ENCODE data around the gene FAM163A.

Gene FAM163A

GRCh38 chr1:179813626-179814545, 70.8 kb downstream of the FAM163A start:
- Histone ChIP-seq H3K4me1 (ENCODE audit: control insufficient read depth in 2 of 2, insufficient read depth in 1 of 2, low read depth in 1 of 2, low read length in 2 of 2) (peaks cover 12 to 14% of the 10 kb centered on the region in 2 donors), H3K79me1 (ENCODE audit: low read depth, low read length) (no peaks in the 10 kb centered on the region), H3K4me3 (ENCODE audit: low read length in 2 of 2) (peak overlapping the region in 1 of 2 donors; percentile 47), H3K9ac (ENCODE audit: low read depth, low read length, poor library complexity) (peak overlapping the region; percentile 54), H3K9me3 (replicated peaks in 1 of 2; ENCODE audit: control insufficient read depth in 2 of 2, insufficient read depth in 1 of 2, low read depth in 1 of 2, low read length in 2 of 2) (no peaks in the 10 kb centered on the region), H2BK120ac (ENCODE audit: low read depth, low read length) (no peak overlapping the region), H2AK5ac (ENCODE audit: low read depth, low read length) (peak overlapping the region; percentile 60), H4K91ac (ENCODE audit: low read depth, low read length, poor library complexity) (no peak overlapping the region), H4K8ac (ENCODE audit: low read depth, low read length) (no peak overlapping the region), H3K14ac (ENCODE audit: low read length) (no peak overlapping the region), H3K18ac (ENCODE audit: low read length) (no peak overlapping the region), H2BK15ac (ENCODE audit: low read length) (no peak overlapping the region), H3K4ac (ENCODE audit: low read length) (no peak overlapping the region), H3K36me3 (replicated peaks in 1 of 2; ENCODE audit: control insufficient read depth in 2 of 2, insufficient read depth in 2 of 2, low read length in 2 of 2) (no peaks in the 10 kb centered on the region), H2BK12ac (ENCODE audit: low read length) (peak overlapping the region; percentile 26), H2BK5ac (ENCODE audit: low read length) (no peak overlapping the region), H3K23ac (ENCODE audit: low read depth, low read length, poor library complexity) (no peak overlapping the region), H3K27me3 (ENCODE audit: control insufficient read depth in 3 of 3, insufficient read depth in 3 of 3, low read depth in 1 of 3, low read length in 3 of 3) (peaks cover 0 to 72% (median 6%) of the 10 kb centered on the region in 3 experiments), H3K4me2 (ENCODE audit: insufficient read depth, low read length, poor library complexity, severe bottlenecking) (peak overlapping the region; percentile 66), H3K27ac (replicated peaks; ENCODE audit: low read length) (no peak overlapping the region), H2AFZ (ENCODE audit: low read length) (peak overlapping the region; percentile 86)
- no CpG with 5 or more reads among the region's 28 CpGs for WGBS, 2 donors (ENCODE audit: extremely low coverage in 2 of 2, insufficient read length in 2 of 2, insufficient replicate concordance in 1 of 2)
- DNase-seq (ENCODE audit: low spot score), result no peak

DNA sequence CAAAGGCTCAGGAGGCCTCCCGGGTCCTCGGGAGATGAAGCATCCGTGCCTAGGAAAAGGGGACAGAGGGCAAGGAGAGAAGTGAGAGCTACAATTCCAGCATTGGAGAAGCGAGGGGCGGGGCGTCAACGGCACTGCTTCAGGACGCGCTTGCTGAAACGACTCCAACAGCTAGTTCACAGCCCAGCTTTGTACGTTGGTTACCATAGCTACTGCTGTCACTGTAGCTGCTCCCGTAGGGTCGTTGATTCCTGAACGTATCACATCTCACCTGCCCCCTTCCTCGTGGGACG, 71.4 kb downstream of the FAM163A start:
- no peak overlapping the region for H4K91ac ChIP-seq (ENCODE audit: low read depth, low read length, poor library complexity)
- no peaks in the 10 kb centered on the region for H3K36me3 ChIP-seq (replicated peaks in 1 of 2; ENCODE audit: control insufficient read depth in 2 of 2, insufficient read depth in 2 of 2, low read length in 2 of 2)
- H2BK5ac ChIP-seq (ENCODE audit: low read length), result no peak overlapping the region
- no peak overlapping the region for H2BK120ac ChIP-seq (ENCODE audit: low read depth, low read length)
- peak overlapping the region; percentile 66 for H3K4me2 ChIP-seq (ENCODE audit: insufficient read depth, low read length, poor library complexity, severe bottlenecking)
- H2AFZ ChIP-seq (ENCODE audit: low read length), result peak overlapping the region; percentile 86
- H2BK12ac ChIP-seq (ENCODE audit: low read length), result no peak overlapping the region
- peaks cover 14 to 15% of the 10 kb centered on the region in 2 donors for H3K4me1 ChIP-seq (ENCODE audit: control insufficient read depth in 2 of 2, insufficient read depth in 1 of 2, low read depth in 1 of 2, low read length in 2 of 2)
- no CpG with 5 or more reads among the region's 16 CpGs for WGBS, 2 donors (ENCODE audit: extremely low coverage in 2 of 2, insufficient read length in 2 of 2, insufficient replicate concordance in 1 of 2)
- H4K8ac ChIP-seq (ENCODE audit: low read depth, low read length), result no peak overlapping the region
- no peak overlapping the region for H3K4ac ChIP-seq (ENCODE audit: low read length)
- peaks cover 0 to 70% (median 6%) of the 10 kb centered on the region in 3 experiments for H3K27me3 ChIP-seq (ENCODE audit: control insufficient read depth in 3 of 3, insufficient read depth in 3 of 3, low read depth in 1 of 3, low read length in 3 of 3)
- H2AK5ac ChIP-seq (ENCODE audit: low read depth, low read length), result no peak overlapping the region
- H3K23ac ChIP-seq (ENCODE audit: low read depth, low read length, poor library complexity), result no peak overlapping the region
- DNase-seq (ENCODE audit: low spot score), result no peak
- no peak overlapping the region for H3K14ac ChIP-seq (ENCODE audit: low read length)
- no peaks in the 10 kb centered on the region for H3K79me1 ChIP-seq (ENCODE audit: low read depth, low read length)
- H2BK15ac ChIP-seq (ENCODE audit: low read length), result no peak overlapping the region
- no peaks in the 10 kb centered on the region for H3K9me3 ChIP-seq (replicated peaks in 1 of 2; ENCODE audit: control insufficient read depth in 2 of 2, insufficient read depth in 1 of 2, low read depth in 1 of 2, low read length in 2 of 2)
- no peak overlapping the region for H3K27ac ChIP-seq (replicated peaks; ENCODE audit: low read length)
- H3K18ac ChIP-seq (ENCODE audit: low read length), result no peak overlapping the region
- H3K9ac ChIP-seq (ENCODE audit: low read depth, low read length, poor library complexity), result no peak overlapping the region
- H3K4me3 ChIP-seq (ENCODE audit: low read length in 2 of 2), result peak overlapping the region; percentile 47 to 73

GRCh38 chr1:179815641-179816040, 72.5 kb downstream of the FAM163A start:
- H3K14ac ChIP-seq (ENCODE audit: low read length), result peak overlapping the region; percentile 3
- H3K4me2 ChIP-seq (ENCODE audit: insufficient read depth, low read length, poor library complexity, severe bottlenecking), result peak overlapping the region; percentile 66
- DNase-seq (ENCODE audit: low spot score), result no peak
- H3K27me3 ChIP-seq (ENCODE audit: control insufficient read depth in 3 of 3, insufficient read depth in 3 of 3, low read depth in 1 of 3, low read length in 3 of 3), result peaks cover 0 to 64% (median 6%) of the 10 kb centered on the region in 3 experiments
- H3K9ac ChIP-seq (ENCODE audit: low read depth, low read length, poor library complexity), result peak overlapping the region; percentile 65
- peaks cover 14 to 15% of the 10 kb centered on the region in 2 donors for H3K4me1 ChIP-seq (ENCODE audit: control insufficient read depth in 2 of 2, insufficient read depth in 1 of 2, low read depth in 1 of 2, low read length in 2 of 2)
- H3K27ac ChIP-seq (replicated peaks; ENCODE audit: low read length), result no peak overlapping the region
- H3K23ac ChIP-seq (ENCODE audit: low read depth, low read length, poor library complexity), result peak overlapping the region; percentile 87
- no peaks in the 10 kb centered on the region for H3K36me3 ChIP-seq (replicated peaks in 1 of 2; ENCODE audit: control insufficient read depth in 2 of 2, insufficient read depth in 2 of 2, low read length in 2 of 2)
- no peak overlapping the region for H3K4ac ChIP-seq (ENCODE audit: low read length)
- H2BK120ac ChIP-seq (ENCODE audit: low read depth, low read length), result no peak overlapping the region
- H2BK5ac ChIP-seq (ENCODE audit: low read length), result no peak overlapping the region
- no peak overlapping the region for H3K18ac ChIP-seq (ENCODE audit: low read length)
- peak overlapping the region; percentile 86 for H2AFZ ChIP-seq (ENCODE audit: low read length)
- H4K8ac ChIP-seq (ENCODE audit: low read depth, low read length), result no peak overlapping the region
- H4K91ac ChIP-seq (ENCODE audit: low read depth, low read length, poor library complexity), result no peak overlapping the region
- H2BK15ac ChIP-seq (ENCODE audit: low read length), result no peak overlapping the region
- H3K79me1 ChIP-seq (ENCODE audit: low read depth, low read length), result no peaks in the 10 kb centered on the region
- no peaks in the 10 kb centered on the region for H3K9me3 ChIP-seq (replicated peaks in 1 of 2; ENCODE audit: control insufficient read depth in 2 of 2, insufficient read depth in 1 of 2, low read depth in 1 of 2, low read length in 2 of 2)
- peak overlapping the region; percentile 47 to 77 for H3K4me3 ChIP-seq (ENCODE audit: low read length in 2 of 2)
- H2AK5ac ChIP-seq (ENCODE audit: low read depth, low read length), result peak overlapping the region; percentile 43
- no CpG with 5 or more reads among the region's 5 CpGs for WGBS, 2 donors (ENCODE audit: extremely low coverage in 2 of 2, insufficient read length in 2 of 2, insufficient replicate concordance in 1 of 2)
- H2BK12ac ChIP-seq (ENCODE audit: low read length), result no peak overlapping the region

DNA sequence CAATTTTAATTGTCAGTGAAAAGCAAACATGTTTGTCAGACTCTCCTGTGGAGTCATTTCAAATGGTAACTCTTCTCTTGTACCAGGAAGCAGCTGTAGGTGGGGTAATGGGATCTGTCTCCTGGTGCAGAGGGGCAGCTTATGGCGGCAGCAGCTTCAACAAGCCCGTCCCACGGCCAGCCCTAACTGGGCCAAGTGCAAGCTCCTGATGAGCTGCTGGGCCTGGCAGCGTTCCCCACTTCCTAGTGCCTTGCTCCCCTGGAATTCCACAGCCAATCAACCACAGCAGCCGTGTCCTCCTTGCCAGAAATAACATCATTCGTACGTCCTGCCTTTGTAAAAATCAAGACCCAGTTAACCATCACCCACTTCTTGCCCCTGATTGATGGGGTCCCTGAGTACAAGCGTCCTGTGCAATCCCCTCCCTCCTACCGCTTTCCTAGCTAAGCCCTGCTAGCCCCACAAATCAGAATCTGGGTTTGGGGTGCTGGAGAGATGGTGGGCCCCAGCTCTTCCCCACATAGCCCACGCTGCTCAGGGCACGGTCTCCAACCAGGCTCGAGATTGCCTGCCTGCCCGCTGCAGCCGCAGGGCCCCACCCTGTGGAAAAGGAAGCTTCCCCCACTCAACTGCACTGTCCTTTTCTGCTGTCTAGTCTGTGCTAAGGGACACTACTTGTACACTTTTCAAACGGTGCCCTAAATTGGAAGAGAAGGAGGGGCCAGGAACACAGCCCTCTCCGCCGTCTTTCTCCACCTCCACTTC, 73.3 kb downstream of the FAM163A start:
- no peak overlapping the region for H2AK5ac ChIP-seq (ENCODE audit: low read depth, low read length)
- no peak overlapping the region for H3K23ac ChIP-seq (ENCODE audit: low read depth, low read length, poor library complexity)
- no peaks in the 10 kb centered on the region for H3K36me3 ChIP-seq (replicated peaks in 1 of 2; ENCODE audit: control insufficient read depth in 2 of 2, insufficient read depth in 2 of 2, low read length in 2 of 2)
- H4K91ac ChIP-seq (ENCODE audit: low read depth, low read length, poor library complexity), result no peak overlapping the region
- H3K79me1 ChIP-seq (ENCODE audit: low read depth, low read length), result no peaks in the 10 kb centered on the region
- no peak overlapping the region for H3K18ac ChIP-seq (ENCODE audit: low read length)
- H2AFZ ChIP-seq (ENCODE audit: low read length), result peak overlapping the region; percentile 64
- H2BK15ac ChIP-seq (ENCODE audit: low read length), result no peak overlapping the region
- H3K4me1 ChIP-seq (ENCODE audit: control insufficient read depth in 2 of 2, insufficient read depth in 1 of 2, low read depth in 1 of 2, low read length in 2 of 2), result peaks cover 14 to 15% of the 10 kb centered on the region in 2 donors
- no peak overlapping the region for H4K8ac ChIP-seq (ENCODE audit: low read depth, low read length)
- no peak overlapping the region for H3K9ac ChIP-seq (ENCODE audit: low read depth, low read length, poor library complexity)
- DNase-seq (ENCODE audit: low spot score), result no peak
- no peak overlapping the region for H3K4me3 ChIP-seq (ENCODE audit: low read length in 2 of 2)
- no peak overlapping the region for H2BK5ac ChIP-seq (ENCODE audit: low read length)
- no peak overlapping the region for H2BK12ac ChIP-seq (ENCODE audit: low read length)
- H3K27me3 ChIP-seq (ENCODE audit: control insufficient read depth in 3 of 3, insufficient read depth in 3 of 3, low read depth in 1 of 3, low read length in 3 of 3), result peaks cover 0 to 61% (median 6%) of the 10 kb centered on the region in 3 experiments
- no peak overlapping the region for H3K27ac ChIP-seq (replicated peaks; ENCODE audit: low read length)
- no peak overlapping the region for H2BK120ac ChIP-seq (ENCODE audit: low read depth, low read length)
- no peak overlapping the region for H3K14ac ChIP-seq (ENCODE audit: low read length)
- H3K4ac ChIP-seq (ENCODE audit: low read length), result no peak overlapping the region
- no CpG with 5 or more reads among the region's 17 CpGs for WGBS, 2 donors (ENCODE audit: extremely low coverage in 2 of 2, insufficient read length in 2 of 2, insufficient replicate concordance in 1 of 2)
- no peak overlapping the region for H3K4me2 ChIP-seq (ENCODE audit: insufficient read depth, low read length, poor library complexity, severe bottlenecking)
- no peaks in the 10 kb centered on the region for H3K9me3 ChIP-seq (replicated peaks in 1 of 2; ENCODE audit: control insufficient read depth in 2 of 2, insufficient read depth in 1 of 2, low read depth in 1 of 2, low read length in 2 of 2)
